D721Med (cell line): ENCODE data around the gene EVC.

Source experiments
- DNase-seq: peaks from one replicate; pipeline ENCODE4 v3.0.0; 2011; ENCODE audit warnings: low spot score; ENCODE audit not compliant: insufficient read length
- FAIRE-seq: peaks from 2 replicates; lab custom pipeline; 2011; peaks lifted over from hg19 to GRCh38; lab: Jason Lieb, UNC
- CTCF ChIP-seq: IDR thresholded peaks from 2 replicates; pipeline ENCODE4 v1.5.1; 2012; ENCODE audit warnings: mild to moderate bottlenecking, control low read depth; ENCODE audit not compliant: insufficient read depth; ENCODE audit errors: missing control alignments

EVC gene

DNA sequence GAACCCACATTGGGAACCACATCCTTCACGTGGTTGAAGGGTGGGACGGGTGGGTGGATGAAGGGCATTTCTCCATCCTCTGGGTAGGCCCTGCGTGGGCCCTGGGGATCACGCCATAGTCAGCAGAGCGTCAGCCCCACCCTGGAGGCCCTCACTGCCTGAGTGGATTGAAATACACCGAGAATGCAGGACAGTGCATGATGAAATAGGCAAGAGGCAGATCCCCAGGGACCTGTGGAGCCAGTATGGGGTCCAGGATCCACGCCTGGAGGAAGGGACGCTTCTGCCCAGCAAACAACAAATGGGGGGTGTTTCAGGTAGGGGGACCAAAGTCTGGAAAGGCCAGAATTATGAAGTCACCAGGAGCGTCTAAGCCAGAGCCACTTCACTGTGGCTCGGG lies 19.4 kb downstream of the EVC start:
- DNase-seq (no peak), FAIRE-seq (no peak)
- TF ChIP-seq CTCF: no peak

DNA sequence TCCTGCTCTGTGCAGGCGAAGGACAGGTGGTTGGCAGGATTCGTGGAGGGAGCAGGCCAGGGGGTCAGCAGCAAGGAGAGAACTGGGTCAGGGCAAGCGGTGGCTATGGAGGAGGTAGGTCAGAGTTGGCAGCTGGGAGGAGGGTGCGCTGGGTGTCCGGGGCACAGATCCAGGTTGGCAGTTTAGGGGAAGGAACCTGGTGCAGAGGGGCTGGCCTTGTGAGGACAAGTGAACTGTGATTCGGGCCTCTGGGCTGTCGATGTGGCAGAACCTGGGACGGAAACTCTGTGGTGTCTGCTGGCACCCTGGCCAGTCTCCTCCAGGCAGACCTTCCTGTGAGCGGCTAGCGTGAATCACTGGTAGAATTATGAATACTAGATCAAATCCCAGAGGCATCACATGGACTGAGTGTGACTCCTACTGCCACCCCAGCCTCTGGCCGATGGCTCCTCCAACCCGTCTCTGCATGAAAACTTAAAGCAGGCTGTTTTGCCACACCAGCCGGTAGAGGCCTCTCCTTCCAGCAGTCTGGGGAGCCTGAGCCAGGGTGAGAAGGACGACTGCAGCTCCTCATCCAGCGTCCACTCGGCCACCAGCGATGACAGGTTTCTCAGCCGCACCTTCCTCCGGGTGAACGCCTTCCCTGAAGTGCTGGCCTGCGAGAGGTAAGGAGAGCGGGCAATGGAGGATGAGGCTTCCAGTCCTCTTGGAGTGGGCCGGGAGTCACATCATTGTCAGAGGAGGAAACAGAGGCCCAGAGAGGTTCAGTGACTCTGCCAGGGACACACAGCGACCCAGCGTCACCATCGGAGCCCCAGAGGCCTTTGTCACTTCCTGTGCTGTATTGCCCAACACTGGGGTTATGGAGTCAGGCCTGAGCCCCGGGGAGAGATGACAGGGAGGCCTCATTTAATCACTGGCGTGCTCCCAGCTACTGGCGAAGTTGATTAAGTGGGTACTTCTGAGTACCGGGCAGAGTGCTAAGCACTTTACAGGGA lies 20.3 kb downstream of the EVC start:
- FAIRE-seq: no peak
- TF ChIP-seq CTCF: no peak
- no peak for DNase-seq

DNA sequence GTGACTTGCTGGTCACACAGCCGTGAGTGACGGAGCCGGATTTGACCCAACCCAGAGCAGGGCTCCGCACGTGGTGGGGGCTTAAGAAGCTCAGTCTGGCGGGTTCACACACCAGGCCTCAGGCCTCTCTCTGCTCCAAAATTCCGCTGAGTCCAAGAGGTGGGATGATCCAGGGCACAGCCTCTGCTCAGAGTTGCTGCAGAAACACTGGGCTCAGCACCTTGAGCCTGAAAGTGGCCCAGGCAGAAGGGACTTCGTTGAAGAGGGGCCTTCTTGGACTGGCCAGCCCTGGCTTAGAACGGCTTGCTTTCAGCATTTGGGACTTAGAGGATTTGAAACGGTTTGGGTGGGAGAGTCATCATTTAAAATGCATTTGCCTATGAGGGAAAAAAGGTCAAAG lies 21.2 kb downstream of the EVC start:
- no peak for FAIRE-seq
- DNase-seq: no peak
- no peak for TF ChIP-seq CTCF

DNA sequence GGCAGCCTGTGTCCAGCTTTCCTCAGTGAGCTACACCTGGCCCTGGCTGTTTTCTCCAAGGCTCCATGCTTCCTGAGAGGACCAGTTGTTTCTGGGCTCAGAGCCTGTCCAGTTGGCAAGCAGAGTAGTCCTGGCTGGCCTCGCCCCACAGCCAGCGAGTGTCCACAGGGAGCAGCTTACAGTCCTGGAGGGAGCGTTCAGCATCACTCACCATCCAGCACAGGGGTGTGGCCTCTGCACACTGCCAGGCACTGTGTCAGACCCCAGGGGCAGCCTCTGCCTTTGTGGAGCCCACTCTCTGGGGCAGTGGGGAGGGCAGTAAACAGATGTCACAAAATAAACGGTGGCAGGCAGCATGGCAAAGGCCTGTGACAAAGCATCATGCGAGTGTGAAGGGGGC lies 23.9 kb downstream of the EVC start:
- DNase-seq (no peak), FAIRE-seq (no peak)
- no peak for TF ChIP-seq CTCF

- FAIRE-seq (no peak), DNase-seq (no peak)
- no peak for TF ChIP-seq CTCF
These were observed 24.5 kb downstream of the EVC start for GRCh38 chr4:5735463-5735862.

DNA sequence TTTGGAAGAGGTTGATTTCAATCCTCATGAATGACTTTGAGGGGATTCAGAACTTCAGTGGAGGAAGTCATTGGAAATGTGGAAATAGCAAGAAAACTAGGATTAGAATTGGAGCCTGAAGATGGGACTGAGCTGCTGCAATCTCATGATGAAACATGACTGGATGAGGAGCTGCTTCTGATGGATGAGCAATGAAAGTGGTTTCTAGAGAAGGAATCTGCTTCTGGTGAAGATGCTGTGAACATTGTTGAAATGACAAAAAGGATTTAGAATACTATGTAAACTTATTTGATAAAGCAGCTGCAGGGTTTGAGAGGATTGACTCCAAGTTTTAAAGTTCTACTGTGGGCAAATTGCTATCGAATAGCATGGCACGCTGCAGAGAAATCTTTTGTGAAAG lies 27.1 kb downstream of the EVC start:
- no peak for TF ChIP-seq CTCF
- FAIRE-seq: no peak
- DNase-seq: no peak

DNA sequence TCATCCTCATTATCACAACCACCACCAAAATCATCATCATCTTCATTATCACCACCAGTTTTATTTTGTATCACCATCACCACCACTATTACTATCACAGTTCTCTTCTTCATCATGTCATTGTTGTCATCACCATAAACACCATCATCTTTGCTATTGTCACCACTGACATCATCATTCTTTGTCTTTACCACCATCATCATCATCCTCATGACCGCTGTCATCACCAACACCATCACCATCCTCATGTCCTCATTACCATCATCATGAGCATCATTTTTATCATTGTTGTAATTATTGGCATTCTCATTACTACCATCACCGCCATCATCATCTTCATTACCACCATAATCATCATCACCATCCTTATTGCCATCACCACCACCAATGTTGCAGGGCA lies 31.4 kb downstream of the EVC start:
- no peak for TF ChIP-seq CTCF
- FAIRE-seq (no peak), DNase-seq (no peak)
